GM19023 (cell line): ENCODE data around the gene FBN1.
A peak's percentile ranks its signal among the peaks of the same experiment; 100 is the strongest.

ENCODE experiments used
- ATAC-seq: cut with Tn5 transposase; IDR thresholded peaks from one replicate; pipeline ENCODE4 v1.9.1; 2021; ENCODE audit warnings: mild to moderate bottlenecking, moderate library complexity; ENCODE audit not compliant: unreplicated experiment

FBN1 gene

DNA sequence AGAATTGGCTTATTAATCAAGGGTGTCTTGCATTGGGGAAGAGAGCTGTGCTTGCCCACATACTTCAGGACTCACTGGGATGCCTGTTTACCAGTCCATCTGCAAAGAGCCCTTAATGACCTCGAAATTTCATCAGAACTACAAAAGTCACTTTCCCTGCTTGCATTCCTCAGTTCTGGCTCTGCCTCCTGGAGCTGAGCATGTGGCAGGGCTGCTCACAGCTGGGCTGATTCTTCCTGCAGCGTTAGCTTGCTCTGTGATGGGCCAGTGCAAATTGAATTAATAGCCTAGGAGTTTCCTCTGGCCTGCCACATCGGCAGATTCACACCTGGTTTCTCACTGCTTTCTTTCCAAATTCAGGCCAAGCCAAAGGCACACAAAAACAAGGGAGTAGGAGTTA lies 205.4 kb downstream of the FBN1 start:
- no peak for ATAC-seq

DNA sequence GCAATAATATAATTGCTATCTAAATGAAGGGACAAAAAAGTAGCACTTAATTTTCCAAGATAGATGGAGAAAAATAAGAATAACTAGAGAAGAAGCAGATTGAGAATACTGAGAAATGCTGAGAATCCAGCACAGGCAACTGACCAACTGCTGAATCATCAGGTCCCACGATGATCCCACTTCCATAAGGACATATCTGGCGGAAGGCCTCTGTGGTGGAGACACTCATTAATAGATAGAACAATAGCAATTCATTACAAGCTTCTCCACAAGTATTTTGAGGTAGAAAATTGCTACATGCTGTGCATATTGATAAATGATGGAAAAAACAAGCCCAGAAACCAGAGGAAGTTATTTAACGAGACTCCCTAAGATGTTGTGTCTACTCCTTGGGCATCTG lies 208.3 kb downstream of the FBN1 start:
- no peak for ATAC-seq

DNA sequence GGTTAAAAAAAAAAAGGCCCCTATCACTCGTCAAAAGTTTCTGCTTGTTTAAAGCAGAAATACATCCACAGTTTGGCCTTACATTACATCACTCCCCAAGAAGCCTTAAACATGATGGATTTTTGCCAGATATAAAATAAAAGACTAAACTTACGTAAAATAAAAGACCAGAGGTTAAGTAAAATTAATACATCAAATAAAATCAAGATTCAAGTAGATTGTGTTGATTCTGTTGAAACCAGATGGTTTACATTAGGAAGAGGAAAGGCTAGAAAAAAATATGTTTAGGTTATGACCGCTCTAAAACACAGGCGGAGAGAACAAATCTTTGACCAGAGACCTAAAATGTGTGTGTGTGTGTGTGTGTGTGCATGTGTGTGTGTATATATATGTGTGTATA lies 210.2 kb downstream of the FBN1 start:
- no peak for ATAC-seq

DNA sequence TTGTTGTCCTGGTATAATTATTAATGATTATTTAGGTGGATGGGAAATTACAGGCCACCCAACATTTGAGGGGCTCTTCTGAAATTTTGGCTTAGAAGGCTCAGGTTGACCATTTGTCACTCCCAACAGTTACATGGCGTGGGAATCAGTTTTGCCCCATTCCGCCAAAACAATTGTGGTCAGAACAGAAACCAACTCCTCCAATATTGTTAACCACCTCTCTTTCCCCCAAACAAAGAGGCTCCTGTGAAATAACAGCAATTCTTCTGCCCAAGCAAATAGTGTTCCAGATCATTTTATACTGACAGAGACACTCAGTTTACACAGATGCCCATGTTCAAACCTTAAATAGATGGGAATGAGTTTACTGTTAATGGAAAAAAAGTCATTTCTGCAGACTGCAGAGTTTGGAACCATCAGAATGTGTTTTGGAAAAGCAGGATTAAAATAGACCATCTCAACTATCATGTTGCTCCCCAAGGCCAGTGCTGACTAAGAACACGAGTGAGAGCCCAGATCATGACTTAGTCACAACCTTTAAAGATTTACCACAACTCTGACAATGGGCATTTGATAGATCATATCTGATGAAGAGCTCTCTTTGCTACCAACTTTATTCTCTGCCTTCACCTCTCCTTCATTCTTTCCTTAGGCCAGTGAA lies 212.2 kb downstream of the FBN1 start:
- ATAC-seq: peak; percentile 63

DNA sequence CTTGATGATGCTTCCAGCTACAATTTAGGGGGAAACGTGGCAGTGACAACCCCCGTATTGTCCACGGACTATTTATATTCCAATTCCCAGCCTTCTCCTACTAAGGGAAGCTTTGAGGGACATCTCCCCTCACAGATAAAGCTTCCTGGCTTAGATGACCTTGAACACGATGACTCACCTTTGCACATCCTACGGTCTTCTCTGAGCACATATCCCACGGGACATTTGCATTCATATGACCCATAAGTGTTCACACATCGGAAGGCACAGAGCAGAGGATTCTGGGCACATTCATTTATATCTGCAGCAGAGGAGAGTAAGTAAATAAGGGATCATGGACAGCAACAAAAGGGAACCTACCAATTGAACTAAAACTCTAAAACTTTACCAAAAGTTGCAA lies 212.8 kb downstream of the FBN1 start:
- no peak for ATAC-seq

DNA sequence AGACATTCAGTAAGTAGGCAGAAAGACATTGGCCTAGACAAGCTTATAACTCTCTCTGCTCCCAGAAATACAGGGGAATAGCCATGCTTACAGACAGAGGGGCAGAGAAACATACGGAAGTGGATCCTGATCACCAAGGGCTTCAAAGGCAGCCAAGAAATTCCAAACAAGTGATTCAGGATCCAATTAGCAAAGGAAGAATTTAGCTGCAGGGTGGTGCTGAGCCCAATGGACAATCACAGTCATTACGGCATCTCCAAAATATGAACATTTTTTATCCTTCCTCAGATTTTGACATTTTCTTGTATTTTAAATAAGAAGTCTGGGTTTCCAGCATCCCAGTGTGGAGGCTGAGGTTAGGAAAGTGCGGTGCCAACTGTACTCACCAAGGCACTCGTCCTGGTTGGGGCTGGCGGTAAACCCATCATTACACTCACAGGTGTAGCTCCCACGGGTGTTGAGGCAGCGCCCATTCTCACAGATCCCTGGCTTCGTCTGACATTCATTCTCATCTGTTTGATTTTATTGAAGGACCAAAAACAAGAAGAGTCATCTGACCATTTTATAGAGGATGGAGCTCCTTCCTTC lies 217.5 kb downstream of the FBN1 start:
- ATAC-seq: no peak

DNA sequence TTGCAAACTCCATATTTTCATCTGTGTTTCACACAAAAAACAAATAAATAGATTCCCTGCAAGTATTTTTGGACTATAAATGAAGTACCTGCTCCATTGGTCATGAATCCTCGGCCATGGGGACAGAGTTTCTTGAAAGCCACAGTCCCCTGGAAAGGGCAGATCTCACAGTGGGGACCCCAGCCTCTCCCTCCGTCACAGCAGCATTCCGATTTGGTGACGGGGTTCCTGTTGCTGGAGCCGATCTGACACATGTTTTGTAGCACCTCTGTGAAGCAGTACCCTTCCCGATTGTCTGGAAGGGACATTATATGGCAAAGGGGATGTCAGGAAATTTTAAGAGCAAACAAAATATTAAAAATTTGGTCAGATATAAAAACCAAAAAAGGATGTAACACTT lies 218.0 kb downstream of the FBN1 start:
- no peak for ATAC-seq

DNA sequence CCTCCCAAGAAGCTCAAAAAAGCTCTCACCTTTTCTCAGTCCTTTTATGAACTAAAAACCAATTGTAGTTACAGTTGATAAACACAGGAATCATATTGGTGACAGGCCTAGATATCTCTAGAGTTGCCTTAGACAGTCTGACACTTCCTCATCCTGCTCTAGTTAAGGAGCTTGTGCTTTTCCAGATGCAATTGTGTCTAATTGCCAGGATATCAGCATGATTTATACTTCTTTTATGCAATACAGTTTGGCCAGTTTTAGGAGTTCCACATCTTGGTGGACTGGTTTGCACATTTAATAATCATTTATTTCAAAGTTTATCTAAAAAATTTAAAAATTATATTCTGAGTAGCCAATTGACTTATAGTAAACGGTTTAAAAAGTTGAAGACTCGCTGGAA lies 218.6 kb downstream of the FBN1 start:
- no peak for ATAC-seq

DNA sequence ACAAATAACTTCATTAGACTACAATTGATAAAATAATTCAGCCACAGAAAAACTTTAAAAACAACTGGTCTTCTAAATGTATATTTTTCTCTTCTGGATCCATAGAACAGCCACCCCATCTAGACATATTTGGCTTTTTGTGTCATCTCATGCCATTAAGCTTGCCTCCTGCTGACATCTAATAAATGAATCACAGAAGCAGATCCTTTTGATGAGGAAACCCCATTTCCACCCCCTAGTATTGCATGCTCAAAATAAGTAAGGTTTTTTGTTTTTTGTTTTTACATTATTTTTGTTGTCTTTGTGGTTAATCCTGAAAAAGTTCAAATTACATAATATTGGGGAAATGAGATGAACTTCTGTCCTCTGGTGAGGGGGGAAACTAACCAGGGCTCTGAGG lies 219.5 kb downstream of the FBN1 start:
- ATAC-seq: no peak

DNA sequence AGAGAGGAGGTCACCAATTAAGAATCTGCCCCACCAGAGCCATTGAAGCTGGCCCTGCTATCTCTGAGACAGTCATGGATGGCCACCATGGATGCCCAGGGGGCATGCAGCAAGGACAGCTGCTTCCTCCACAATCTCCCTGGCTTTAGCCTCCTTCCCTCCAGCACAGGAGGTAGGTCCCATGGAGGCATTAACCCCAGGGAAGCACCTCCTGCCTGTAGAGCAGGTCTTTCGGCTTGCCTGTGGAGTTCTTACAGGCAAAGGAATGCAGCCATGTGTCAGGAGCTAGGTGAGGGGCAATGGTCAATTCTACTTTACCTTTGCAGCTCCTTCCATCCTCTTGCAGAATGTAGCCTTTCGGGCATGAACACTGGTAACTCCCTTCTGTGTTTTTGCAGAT lies 220.5 kb downstream of the FBN1 start:
- no peak for ATAC-seq

DNA sequence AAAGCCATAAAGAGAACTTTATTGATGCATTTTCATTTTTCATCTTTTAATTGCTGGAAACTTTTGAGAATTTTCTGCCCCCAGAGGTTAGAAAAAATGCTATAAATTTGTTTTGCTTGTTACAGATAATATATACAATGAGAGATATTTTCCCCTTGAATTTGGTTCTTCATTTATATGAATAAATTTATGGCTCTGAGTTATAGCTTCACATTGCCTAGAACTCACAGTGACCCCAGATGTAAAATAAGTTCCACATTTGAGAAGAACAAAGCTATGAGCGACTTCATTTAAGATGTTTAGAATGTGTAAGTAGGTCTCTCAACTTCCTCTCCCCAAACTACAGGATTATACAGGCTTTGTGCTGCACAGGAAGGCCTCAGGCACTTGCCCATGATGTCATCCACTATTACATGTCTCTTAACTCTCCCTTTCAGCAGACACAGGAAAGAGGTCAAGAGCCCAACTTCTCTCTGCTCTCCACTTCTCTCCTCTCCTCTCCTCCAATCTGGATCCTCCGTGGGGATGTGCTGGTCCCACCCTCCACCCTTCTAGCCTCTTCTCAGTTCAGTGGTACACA lies 221.5 kb downstream of the FBN1 start:
- ATAC-seq: no peak

DNA sequence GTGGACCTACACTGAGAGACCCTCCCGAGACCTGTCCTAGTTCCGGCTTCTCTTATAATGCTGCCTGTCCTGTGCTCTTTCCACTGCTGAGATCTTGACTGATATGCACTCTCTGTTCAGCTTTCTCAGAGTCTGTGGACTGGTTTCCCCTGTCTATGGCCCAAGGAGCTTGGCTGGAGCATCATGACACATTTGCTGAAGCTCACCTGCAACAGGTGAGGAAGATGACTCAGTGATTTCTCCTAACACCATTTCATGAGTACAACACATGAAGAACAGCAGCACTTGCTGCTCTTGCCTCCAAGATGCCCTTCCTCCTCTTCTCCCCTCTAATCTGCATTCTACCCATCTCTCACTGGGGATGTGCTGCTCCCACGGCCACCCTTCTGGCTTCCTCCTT lies 222.2 kb downstream of the FBN1 start:
- no peak for ATAC-seq

DNA sequence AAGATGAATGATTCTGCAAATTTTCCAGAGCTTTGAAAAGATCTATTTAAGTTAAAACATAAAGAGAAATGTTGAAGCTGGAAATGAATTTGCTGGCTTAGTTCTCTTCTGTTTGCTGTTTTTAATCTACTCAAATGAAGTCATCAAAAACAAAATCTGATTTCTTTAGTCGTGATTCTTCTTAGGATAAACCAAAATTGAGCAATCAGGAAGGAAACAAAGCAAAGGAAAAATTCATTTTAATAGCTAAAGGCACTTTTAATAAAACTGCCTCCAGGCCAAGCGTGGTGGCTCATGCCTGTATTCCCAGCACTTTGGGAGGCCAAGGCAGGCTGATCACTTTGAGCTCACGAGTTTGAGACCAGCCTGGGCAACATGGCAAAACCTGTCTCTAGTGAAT lies 223.1 kb downstream of the FBN1 start:
- ATAC-seq: no peak

DNA sequence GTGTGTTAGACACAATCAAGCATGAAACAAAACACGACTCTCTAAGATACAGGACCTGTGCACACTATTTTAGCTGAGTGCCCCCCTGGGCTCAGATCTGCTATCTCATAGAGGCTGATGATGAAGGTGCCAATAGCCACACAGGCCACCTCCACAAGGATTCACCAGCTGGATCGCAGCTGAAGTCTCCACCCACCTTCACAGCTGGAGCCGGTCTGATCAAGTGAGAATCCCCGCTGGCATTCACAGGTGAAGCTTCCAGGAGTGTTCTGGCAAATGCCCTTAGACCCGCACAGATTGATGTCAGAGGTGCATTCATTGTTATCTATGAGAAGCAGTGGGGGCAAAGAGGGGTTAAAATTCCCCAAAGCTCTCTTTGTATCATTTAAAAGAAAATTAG lies 224.1 kb downstream of the FBN1 start:
- no peak for ATAC-seq

DNA sequence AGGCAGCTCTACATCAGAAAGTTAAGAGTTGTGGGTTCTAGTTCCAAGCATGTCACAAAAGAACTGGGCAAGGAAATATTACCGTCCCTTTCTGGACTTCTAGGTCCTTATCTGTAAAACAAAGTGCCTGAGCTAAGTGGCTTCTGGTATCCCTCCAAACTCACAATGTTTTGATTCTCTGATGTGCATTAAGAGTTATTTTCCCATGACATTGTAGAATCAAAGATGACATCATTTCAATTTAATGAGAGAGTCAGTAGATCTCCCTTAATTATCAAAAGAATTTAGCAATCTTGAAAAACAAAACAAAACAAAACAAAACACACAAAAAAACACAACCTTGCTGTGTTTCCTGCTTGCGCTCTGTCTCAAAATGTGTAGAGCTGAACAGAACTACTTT lies 225.6 kb downstream of the FBN1 start:
- ATAC-seq: no peak

DNA sequence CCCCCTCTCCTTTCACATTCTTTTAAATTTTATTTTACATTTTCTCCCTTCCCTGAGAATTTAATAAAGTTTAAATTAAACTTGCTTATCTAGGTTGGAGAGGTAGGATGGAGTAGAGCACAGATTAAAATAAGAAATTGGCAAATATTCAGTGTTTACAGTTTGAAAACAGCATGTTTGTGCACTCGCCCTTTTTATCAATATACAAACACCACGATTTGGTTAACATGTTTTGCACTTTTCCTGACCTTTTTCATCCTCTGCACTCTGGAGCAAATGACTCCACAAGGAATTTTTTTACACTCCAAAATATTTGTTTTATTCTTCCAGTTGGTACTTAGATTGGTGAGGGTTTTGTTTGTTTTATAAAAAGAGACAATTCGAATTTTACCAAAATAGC lies 227.2 kb downstream of the FBN1 start:
- ATAC-seq: no peak

DNA sequence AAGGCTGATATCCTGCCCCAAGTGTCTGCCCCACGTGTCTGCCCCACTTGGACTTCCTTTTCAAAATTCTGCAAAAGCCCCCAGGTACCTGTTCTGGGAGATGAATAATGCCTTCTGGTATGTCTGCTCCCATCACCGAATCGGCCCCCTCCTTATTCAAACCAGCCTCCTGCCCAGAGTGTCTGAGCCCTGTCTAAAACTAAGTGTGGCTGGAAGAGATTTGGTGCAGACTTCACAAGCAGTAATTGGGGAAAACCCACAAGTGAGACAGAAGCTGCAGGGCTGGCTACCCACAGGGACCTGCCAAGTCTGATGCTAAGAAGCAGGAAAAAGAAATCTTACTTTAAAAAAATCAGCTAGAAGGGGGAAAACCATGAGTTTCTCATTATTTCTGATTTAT lies 229.2 kb downstream of the FBN1 start:
- no peak for ATAC-seq

DNA sequence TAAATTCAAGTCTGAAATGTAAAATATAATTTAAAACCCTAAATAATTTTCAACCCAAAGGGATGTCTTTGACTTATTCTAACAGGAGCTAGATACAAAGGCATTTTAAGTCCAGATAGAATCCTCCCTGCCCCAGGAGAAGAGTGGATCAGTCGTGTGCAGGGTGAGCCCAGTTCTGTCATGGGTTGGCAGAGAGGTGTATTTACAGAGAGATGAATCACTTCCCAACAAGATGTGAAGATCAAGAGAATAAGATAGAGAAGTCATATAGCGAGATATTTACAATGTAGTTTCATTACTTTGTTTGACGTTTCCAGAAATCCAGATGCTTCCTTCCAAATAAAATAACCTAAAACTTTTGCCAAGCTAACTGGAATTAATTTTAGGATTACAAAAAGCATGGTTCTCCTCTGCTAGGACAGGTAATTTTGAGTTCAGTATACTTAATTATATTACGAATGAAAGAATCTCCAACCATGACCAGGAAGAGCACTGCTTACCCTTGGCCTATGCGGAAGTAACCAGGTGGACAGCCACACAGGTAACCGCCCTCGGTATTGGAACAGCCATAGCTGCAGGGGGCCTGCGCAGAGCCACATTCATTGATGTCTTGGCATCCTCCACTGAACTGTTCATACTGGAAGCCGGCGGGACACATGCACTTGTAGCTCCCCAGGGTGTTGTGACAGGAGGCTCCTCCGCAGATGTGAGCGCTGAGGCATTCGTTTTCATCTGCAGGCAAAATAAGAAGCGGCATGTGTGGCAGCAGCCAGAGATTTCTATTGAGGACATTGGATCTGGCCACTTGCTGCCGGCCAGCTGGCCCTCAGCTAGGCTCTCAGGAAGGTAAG lies 230.2 kb downstream of the FBN1 start:
- ATAC-seq: no peak

DNA sequence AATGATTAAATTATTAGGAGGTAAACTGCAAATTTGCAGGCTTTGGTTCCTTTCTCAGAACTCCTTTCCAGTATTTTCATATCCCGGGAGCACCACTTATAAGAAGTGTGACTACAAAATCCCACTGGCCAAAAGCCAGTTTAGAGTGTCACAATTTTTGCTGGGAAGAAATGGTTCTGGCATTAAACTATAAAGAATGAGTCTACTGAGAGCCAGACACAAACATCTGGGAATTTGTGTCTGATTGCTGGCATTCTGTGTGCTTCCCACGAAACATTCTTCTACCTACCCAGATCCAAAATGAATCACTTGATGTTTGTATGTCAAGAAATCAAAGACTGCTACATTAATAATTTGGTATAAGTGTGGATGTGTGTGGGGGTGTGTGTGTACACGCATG lies 231.5 kb downstream of the FBN1 start:
- ATAC-seq: no peak

DNA sequence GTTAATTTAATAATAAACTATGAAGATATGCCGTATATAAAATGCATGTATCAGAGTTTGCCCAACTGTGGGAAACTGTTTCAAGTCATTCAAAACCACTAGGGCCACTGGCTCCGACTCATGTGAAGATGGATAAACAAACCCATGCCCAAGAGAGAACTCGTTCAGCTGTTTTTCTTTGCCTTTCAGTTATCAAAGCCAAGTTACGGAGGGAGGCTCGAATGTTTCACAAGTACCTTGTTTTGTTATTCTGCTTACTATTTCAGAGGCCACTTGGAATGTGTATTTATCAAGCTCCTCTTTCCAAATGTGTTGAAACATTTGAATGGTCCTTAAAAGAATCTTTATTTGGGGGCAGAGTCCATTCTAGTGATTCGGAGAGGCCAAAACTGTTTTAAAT lies 232.2 kb downstream of the FBN1 start:
- ATAC-seq: no peak

DNA sequence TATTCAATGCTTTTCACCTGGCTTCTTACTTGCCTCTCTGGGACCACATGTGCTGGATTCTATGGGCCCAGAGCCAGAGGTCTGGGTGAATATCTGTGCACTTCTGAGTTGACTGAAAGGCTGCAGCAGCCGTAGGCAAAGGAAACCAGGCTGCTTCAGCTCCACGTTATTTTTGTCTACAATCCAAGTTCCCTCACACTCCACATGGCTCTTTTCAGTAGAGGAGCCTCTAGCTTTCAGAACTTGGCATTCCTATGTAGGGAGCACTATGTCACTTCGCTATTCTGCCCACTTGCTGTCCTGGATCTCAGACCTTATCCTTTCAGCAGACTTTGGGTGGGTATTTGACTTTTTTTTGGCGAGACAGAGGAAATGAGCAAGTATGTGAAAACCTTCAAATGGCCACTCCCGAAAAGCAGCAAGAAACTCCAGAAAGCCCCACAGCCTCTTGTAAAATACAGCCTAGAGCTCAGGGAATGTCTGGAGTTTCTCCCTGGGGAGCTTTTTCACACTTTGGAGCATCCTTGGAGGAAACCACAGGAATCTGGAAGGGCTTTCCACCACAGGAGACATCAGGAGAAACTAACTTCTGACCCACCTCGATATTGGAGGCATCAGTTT lies 233.4 kb downstream of the FBN1 start:
- ATAC-seq: no peak

DNA sequence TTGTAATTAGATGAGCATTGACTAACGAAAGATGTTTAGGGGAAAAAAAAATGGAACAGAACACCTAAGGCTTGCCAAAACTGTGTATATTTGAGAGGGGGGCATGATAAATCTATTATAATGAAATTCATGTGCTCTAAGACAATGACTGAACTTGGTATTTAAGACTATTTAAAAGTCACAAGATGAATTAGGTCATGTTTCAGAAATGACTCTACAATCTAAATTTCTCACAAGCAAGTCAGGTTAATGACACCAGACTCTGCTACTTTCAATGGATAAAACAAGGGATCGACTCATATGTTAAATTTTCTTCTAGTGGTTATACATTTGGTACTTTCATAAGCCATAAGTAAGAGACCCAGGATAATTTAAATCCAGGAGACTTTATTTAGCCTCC lies 235.9 kb downstream of the FBN1 start:
- no peak for ATAC-seq
